ENCODE measurements around the gene OR4K1. TPM values are rescaled to one million over a fixed set of nuclear protein-coding genes. Genes with fewer than 3 reads are reported as not detected.
"Not testable (repeated sequence)": the region's sequence is repeated elsewhere in the genome, so short reads cannot be mapped to it uniquely, and the experiment has no call there.

The OR4K1 gene
- total RNA-seq: not detected

GRCh38 chr14:19930617-19931016 is at the start of gene OR4K1:
OR4K1 (plus strand) TSS chr14:19930917; CDS start chr14:19935667, 4,750 bp downstream.
- ATAC-seq: no peak
- intact Hi-C loops (cut with DNase I): no loop called here
- DNase-seq (ENCODE audit: low spot score): no peak

GRCh38 chr14:19895282-19895681 is 35.4 kb upstream of the OR4K1 start:
- intact Hi-C loops (cut with DNase I): no loop called here
- no peak for DNase-seq (ENCODE audit: low spot score)
- ATAC-seq: no peak

DNA sequence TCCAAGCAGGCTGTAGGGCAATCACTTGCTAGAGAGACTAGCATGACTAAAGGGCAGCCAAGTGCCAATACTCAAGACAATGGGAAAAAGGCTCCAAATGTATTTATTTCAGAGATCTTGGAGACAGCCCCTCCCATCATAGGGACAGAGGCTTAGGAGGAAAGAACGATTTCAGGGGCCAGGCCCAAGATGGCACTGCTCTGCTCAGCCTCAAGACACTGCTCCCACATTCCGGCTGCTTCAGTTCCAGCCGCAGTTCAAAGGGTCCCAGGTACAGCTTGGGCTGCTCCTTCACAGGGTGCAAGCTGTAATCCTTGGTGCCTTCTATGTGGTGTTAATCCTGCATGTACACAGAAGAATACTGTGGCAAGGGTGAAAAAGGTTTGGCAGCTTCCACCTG is 29.7 kb upstream of the OR4K1 start:
- ATAC-seq (no peak), DNase-seq (ENCODE audit: low spot score) (no peak)
- intact Hi-C loops (cut with DNase I): no loop called here

GRCh38 chr14:19902409-19902808 is 28.3 kb upstream of the OR4K1 start:
- ATAC-seq (no peak), DNase-seq (ENCODE audit: low spot score) (no peak)
- intact Hi-C loops (cut with DNase I): no loop called here

GRCh38 chr14:19906665-19907064 is 24.1 kb upstream of the OR4K1 start:
- intact Hi-C loops (cut with DNase I): no loop called here
- DNase-seq (ENCODE audit: low spot score) (no peak), ATAC-seq (no peak)

DNA sequence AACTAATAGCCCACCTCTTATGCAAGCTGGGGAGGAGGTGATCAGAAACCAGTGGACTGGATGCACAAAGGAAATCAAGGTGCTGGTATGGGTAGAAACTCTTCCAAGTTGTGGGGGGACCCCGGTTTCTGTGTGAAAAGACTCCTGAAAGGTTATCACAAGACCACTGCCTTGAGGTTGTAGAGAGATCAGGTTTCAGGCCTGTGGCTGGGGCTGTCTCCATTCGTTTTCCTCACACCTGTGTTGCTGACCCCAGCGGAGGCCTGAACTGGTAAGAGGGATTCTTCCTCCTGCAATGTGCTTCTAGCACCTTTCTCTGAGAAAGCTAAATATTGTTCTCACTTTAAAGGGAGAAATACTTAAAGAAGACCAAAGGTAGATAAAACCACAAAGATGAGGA is 19.6 kb upstream of the OR4K1 start:
- DNase-seq (ENCODE audit: low spot score) (no peak), ATAC-seq (no peak)
- intact Hi-C loops (cut with DNase I): no loop called here

- no peak for DNase-seq (ENCODE audit: low spot score)
- ATAC-seq: no peak
- intact Hi-C loops (cut with DNase I): no loop called here
Measured at GRCh38 chr14:19917243-19917642, 13.5 kb upstream of the OR4K1 start.

- ATAC-seq (no peak), DNase-seq (ENCODE audit: low spot score) (no peak)
- intact Hi-C loops (cut with DNase I): no loop called here
Measured at GRCh38 chr14:19917955-19918518, 12.7 kb upstream of the OR4K1 start.

- intact Hi-C loops (cut with DNase I): no loop called here
- no peak for DNase-seq (ENCODE audit: low spot score)
- no peak for ATAC-seq
Measured at GRCh38 chr14:19918553-19919264, 12.0 kb upstream of the OR4K1 start.

DNA sequence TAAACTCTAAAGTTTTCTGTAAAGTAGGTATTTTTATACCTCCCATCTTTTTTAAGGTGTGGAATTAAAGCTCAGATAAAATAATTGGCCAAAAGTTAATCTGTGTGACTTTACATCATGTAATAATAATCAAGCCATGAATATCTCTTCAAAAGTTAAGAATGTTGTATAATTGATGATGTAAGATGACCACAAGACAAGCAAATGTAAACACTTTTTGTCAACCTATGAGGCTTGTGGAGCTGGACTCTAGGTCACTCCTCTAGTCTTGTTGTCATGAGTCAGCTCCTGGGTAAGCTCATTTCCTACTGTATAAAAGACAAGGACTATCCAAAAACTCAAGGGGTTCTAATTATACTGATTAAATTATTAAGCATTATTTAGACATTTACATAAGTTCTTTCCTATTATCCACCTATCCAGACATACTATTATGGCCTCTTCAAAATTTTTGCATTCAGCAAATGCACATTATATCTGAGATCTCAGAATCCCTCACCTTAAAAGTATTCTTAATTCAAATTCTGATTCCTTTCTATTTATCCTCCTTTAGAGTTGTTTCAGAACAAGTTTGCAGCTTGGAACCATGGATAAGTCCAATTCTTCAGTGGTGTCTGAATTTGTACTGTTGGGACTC is 10.6 kb upstream of the OR4K1 start, which contains the start of gene OR4K5:
Gene OR4K5 (plus strand): TSS at position 587 of the 637 bp plus-strand sequence. CDS start 0 bp downstream, at position 587.
- intact Hi-C loops (cut with DNase I): no loop called here
- no peak for DNase-seq (ENCODE audit: low spot score)
- ATAC-seq: no peak

GRCh38 chr14:19941668-19942067 is 11.0 kb downstream of the OR4K1 start:
- no peak for DNase-seq (ENCODE audit: low spot score)
- ATAC-seq: no peak
- intact Hi-C loops (cut with DNase I): no loop called here

- DNase-seq (ENCODE audit: low spot score) (no peak), ATAC-seq (no peak)
- intact Hi-C loops (cut with DNase I): no loop called here
Measured at GRCh38 chr14:19947413-19948090, 16.8 kb downstream of the OR4K1 start.

GRCh38 chr14:19949218-19949617 is 18.5 kb downstream of the OR4K1 start:
- DNase-seq (ENCODE audit: low spot score): no peak
- intact Hi-C loops (cut with DNase I): no loop called here
- no peak for ATAC-seq

GRCh38 chr14:19969735-19970134 is 39.0 kb downstream of the OR4K1 start:
- intact Hi-C loops (cut with DNase I); ATAC-seq; DNase-seq (ENCODE audit: low spot score): not testable (repeated sequence)

- intact Hi-C loops (cut with DNase I): no loop called here
- DNase-seq (ENCODE audit: low spot score) (no peak), ATAC-seq (no peak)
Measured at GRCh38 chr14:19974844-19975243, 44.1 kb downstream of the OR4K1 start.

GRCh38 chr14:19975291-19975690 is 44.6 kb downstream of the OR4K1 start, which contains the start of gene OR4K15:
OR4K15 (plus strand) TSS chr14:19975591; CDS start chr14:19975591, 0 bp downstream.
- intact Hi-C loops (cut with DNase I): no loop called here
- DNase-seq (ENCODE audit: low spot score) (no peak), ATAC-seq (no peak)
